ENCODE measurements around the gene SNAPIN. TPM values are rescaled to one million over a fixed set of nuclear protein-coding genes. Genes with fewer than 3 reads are reported as not detected.
A peak's percentile ranks its signal among the peaks of the same experiment; 100 is the strongest.

The SNAPIN gene
- total and polyA plus RNA-seq, 9 of the 15 experiments (the other 6 are each of a cell fraction or from before 2014, with no cell fraction given) = 11.2 to 43.9 (median 32.3) TPM

DNA sequence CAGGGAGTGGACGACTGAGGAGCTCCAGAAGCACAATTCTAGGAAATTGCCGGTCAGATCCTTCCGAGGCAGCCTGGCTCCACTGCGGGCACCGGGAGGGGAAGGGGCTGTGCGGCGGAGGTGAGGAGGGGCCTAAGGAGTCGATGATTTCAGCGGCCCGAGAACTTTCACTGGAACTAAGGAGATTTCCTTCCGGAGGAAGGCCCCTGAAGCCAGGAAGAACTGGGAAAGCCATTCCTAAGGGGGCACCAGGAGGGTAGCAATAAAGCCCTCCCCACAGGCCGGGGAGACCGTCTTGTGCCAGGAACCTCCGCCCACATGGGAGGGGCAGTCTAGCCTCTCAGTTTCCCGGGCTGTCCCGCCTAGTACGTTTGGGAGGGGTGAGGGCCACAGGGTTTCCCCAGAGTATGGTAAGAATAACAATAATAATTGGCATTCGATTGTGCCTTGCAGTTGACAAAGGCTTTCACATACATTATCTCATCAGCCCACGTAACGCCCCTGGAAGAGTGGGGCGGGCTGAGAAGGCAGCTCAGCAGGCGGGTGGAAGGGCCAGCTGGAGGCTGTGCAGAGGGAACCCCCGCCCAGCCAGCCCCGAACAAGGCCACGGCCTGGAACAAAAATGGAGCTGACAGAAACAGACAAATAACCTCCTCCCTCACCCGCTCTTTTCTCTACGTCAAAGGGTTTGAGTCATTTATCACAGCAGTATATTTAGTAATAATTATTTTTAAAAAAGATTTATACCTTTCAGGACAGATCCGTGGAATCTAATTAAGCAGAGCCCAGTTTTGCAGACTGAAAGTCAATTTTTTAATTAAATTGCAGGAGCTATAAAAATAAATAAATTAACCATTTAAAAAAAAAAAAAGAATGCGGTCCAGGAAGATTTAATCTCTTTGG, 39.8 kb downstream of the SNAPIN start:
- peaks cover 19 to 28% of the 10 kb centered on the region in 2 experiments for H3K4me1 ChIP-seq (replicated peaks in 1 of 2; ENCODE audit: control insufficient read depth in 2 of 2, insufficient read depth in 2 of 2, low read length in 2 of 2)
- intact Hi-C loops (cut with micrococcal nuclease) (no loop called here), in situ Hi-C loops (cut with MboI) (loop anchor here (5.0 kb wide), 1 partner anchor 49 kb away; no protein-coding TSS in a partner anchor)
- no peak overlapping the region for H3K4me3 ChIP-seq
- peak overlapping the region; percentile 70 for H3K4me2 ChIP-seq (ENCODE audit: insufficient read depth, low read length)
- H3K36me3 ChIP-seq (ENCODE audit: control insufficient read depth, insufficient read depth, low read length) = no peaks in the 10 kb centered on the region
- WGBS (ENCODE audit: insufficient coverage, low coverage, missing lambda C conversion rate) = 28% methylated on average over 28 of the region's 29 CpGs
- H3K27me3 ChIP-seq (ENCODE audit: control insufficient read depth in 2 of 2, insufficient read depth in 2 of 2, low read length in 2 of 2) = no peaks in the 10 kb centered on the region
- ChIA-PET CTCF (ENCODE audit: low intra/inter-chr PET ratio) (no interaction called here), POLR2A (interaction anchor here (0.6 to 2.6 kb wide), 8 partner anchors 10 to 292 kb away, joined by 3 to 12 read pairs (median 4); partner anchors contain the start of genes INTS3 and RPS27)
- peak overlapping the region; percentile 87 for H3K27ac ChIP-seq (ENCODE audit: extremely low read depth, low read depth, low read length)
- H3K9me3 ChIP-seq (replicated peaks; ENCODE audit: control insufficient read depth, insufficient read depth, low read depth, low read length) = no peaks in the 10 kb centered on the region
- peak; percentile 78 for FAIRE-seq
- H4K20me1 ChIP-seq (replicated peaks; ENCODE audit: control insufficient read depth, insufficient read depth, low read length) = no peaks in the 10 kb centered on the region
- peaks cover 6% of the 10 kb centered on the region for H3K9me1 ChIP-seq (ENCODE audit: control insufficient read depth, insufficient read depth, low read length)
- H2AFZ ChIP-seq (ENCODE audit: low read depth, low read length) = peak overlapping the region; percentile 99
- peak; percentile 88 for ATAC-seq
- peak overlapping the region; percentile 61 to 65 for H3K9ac ChIP-seq (ENCODE audit: insufficient read depth in 1 of 2, low read depth in 2 of 2, low read length in 2 of 2)
- peak; percentile 50 to 77 (median 64) for DNase-seq (ENCODE audit: extremely low read depth in 1 of 4, low spot score in 3 of 4)
- no peaks in the 10 kb centered on the region for H3K79me2 ChIP-seq (ENCODE audit: control insufficient read depth, insufficient read depth, low read length)
- BruUV-seq (replicated peaks) = no TSS peak
- no peak for TF ChIP-seq ZNF507 (tag; conservative IDR thresholded peaks at IDR 0.05)
- TF ChIP-seq, protein P1, sequence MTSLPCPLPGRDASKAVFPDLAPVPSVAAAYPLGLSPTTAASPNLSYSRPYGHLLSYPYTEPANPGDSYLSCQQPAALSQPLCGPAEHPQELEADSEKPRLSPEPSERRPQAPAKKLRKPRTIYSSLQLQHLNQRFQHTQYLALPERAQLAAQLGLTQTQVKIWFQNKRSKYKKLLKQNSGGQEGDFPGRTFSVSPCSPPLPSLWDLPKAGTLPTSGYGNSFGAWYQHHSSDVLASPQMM (CRISPR knock-in tag; IDR thresholded peaks at IDR 0.05) = no peak
- TF ChIP-seq PTBP1 (IDR thresholded peaks at IDR 0.05; ENCODE audit: low read depth, low read length) = no peak
- peak; percentile 55; the same call in 1 of the 2 replicates for TF ChIP-seq HDAC8 (tag; IDR thresholded peaks at IDR 0.05)
- TF ChIP-seq, protein P2, sequence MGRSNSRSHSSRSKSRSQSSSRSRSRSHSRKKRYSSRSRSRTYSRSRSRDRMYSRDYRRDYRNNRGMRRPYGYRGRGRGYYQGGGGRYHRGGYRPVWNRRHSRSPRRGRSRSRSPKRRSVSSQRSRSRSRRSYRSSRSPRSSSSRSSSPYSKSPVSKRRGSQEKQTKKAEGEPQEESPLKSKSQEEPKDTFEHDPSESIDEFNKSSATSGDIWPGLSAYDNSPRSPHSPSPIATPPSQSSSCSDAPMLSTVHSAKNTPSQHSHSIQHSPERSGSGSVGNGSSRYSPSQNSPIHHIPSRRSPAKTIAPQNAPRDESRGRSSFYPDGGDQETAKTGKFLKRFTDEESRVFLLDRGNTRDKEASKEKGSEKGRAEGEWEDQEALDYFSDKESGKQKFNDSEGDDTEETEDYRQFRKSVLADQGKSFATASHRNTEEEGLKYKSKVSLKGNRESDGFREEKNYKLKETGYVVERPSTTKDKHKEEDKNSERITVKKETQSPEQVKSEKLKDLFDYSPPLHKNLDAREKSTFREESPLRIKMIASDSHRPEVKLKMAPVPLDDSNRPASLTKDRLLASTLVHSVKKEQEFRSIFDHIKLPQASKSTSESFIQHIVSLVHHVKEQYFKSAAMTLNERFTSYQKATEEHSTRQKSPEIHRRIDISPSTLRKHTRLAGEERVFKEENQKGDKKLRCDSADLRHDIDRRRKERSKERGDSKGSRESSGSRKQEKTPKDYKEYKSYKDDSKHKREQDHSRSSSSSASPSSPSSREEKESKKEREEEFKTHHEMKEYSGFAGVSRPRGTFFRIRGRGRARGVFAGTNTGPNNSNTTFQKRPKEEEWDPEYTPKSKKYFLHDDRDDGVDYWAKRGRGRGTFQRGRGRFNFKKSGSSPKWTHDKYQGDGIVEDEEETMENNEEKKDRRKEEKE (IDR thresholded peaks at IDR 0.05; ENCODE audit: borderline replicate concordance in 1 of 2, control insufficient read depth in 1 of 2, low read depth in 2 of 2, low read length in 1 of 2) = no peak
- no peak for TF ChIP-seq CCNT2 (IDR thresholded peaks at IDR 0.05; ENCODE audit: borderline replicate concordance, extremely low read depth, insufficient read length, low read depth, low read length)
- TF ChIP-seq XRCC4 (IDR thresholded peaks at IDR 0.05; ENCODE audit: extremely low read depth, insufficient read depth, insufficient read length) = no peak
- TF ChIP-seq CHD1 (IDR thresholded peaks at IDR 0.05; ENCODE audit: low read length) = no peak
- no peak for TF ChIP-seq RBBP5 (IDR thresholded peaks at IDR 0.05; ENCODE audit: borderline replicate concordance, insufficient read depth, low read length, poor library complexity, severe bottlenecking)
- 0 out of 2 replicates have a peak, but pooled peaks have one; percentile 21 for TF ChIP-seq POLR2G (IDR thresholded peaks at IDR 0.05; ENCODE audit: low read depth, low read length)
- no peak for TF ChIP-seq ZNF124 (CRISPR knock-in tag; IDR thresholded peaks at IDR 0.05)
- peak; percentile 77 for TF ChIP-seq EGR1 (conservative IDR thresholded peaks at IDR 0.05)
- TF ChIP-seq, protein P3, sequence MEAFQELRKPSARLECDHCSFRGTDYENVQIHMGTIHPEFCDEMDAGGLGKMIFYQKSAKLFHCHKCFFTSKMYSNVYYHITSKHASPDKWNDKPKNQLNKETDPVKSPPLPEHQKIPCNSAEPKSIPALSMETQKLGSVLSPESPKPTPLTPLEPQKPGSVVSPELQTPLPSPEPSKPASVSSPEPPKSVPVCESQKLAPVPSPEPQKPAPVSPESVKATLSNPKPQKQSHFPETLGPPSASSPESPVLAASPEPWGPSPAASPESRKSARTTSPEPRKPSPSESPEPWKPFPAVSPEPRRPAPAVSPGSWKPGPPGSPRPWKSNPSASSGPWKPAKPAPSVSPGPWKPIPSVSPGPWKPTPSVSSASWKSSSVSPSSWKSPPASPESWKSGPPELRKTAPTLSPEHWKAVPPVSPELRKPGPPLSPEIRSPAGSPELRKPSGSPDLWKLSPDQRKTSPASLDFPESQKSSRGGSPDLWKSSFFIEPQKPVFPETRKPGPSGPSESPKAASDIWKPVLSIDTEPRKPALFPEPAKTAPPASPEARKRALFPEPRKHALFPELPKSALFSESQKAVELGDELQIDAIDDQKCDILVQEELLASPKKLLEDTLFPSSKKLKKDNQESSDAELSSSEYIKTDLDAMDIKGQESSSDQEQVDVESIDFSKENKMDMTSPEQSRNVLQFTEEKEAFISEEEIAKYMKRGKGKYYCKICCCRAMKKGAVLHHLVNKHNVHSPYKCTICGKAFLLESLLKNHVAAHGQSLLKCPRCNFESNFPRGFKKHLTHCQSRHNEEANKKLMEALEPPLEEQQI (IDR thresholded peaks at IDR 0.05) = no peak

Data from K562 (cell line).